Measurements from ENCODE around the gene NDUFB3.
"Not testable (repeated sequence)": the region's sequence is repeated elsewhere in the genome, so short reads cannot be mapped to it uniquely, and the experiment has no call there.

NDUFB3 gene

DNA sequence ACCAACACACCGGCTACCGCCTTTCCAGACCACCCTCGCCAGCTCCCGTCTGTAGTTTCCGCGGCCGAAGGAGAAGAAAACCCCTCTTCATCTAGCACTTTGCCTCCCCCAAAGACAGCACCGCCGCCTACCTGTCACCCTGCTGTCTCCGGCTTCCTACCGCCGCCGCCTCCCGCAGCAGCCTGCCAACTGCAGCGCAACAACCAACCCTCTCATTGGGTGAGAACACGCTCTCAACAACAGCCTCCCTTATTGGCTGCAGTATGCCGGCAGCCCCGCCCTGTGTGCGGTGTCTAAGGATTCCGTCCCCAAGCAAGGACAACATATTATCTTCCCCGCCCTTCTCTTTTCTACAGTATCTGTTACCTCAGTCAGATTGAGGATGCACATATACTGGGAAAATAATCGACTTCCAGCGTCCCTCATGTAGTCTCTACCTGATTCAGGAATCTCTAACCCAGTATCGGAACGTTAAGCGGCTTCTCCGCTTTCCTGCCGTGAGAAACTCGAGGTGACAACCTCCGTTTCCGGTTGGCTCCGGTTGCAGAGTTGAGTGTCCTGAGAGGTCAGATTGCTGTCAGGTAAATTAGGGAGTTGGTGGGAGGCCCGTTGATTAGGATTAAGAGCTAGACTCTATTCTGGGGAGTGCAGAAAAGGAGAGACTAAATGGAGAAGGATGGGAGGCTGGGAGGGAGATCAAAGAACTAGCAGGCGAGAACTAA, at the start of gene NDUFB3, which contains the start of gene HYCC2:
Gene NDUFB3, plus strand, starts transcription at position 523 of the 722 bp plus-strand sequence. CDS start 6,882 bp downstream, outside the sequence.
Gene HYCC2, minus strand, starts transcription at position 193 of the 722 bp plus-strand sequence. CDS start 47,662 bp downstream, outside the sequence.
- peak; percentile 84 for DNase-seq

DNA sequence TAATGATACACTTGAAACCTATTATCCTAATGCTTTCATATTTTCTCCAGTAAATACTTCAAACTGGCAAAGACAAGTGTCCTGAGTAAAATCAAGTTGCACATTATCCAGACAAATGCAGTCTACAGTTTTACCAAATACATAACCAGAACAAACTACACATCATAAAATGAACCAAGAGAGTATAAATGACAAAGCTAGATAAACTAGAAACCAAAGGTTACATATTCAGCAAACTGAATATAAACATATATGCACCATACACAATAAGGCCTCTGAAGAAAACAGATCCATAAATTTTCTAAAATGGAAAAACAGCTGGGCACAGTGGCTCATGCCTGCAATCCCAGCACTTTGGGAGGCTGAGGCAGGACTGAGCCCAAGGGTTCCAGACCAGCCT, 47.3 kb upstream of the NDUFB3 start:
- no peak for DNase-seq

DNA sequence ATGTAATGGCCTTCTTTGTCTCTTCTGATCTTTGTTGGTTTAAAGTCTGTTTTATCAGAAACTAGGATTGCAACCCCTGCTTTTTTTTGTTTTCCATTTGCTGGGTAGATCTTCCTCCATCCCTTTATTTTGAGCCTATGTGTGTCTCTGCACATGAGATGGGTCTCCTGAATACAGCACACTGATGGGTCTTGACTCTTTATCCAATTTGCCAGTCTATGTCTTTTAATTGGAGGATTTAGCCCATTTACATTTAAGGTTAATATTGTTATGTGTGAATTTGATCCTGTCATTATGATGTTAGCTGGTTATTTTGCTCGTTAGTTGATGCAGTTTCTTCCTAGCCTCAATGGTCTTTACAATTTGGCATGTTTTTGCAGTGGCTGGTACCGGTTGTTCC, 37.4 kb upstream of the NDUFB3 start:
- not testable (repeated sequence) for DNase-seq

DNA sequence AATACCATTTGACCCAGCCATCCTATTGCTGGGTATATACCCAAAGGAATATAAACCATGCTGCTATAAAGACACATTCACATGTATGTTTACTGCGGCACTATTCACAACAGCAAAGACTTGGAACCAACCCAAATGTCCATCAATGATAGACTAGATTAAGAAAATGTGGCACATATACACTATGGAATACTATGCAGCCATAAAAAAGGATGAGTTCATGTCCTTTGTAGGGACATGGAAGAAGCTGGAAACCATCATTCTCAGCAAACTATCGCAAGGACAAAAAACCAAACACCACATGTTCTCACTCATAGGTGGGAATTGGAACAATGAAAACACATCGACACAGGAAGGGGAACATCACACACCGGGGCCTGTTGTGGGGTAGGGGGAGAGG, 33.4 kb upstream of the NDUFB3 start:
- DNase-seq = not testable (repeated sequence)

DNA sequence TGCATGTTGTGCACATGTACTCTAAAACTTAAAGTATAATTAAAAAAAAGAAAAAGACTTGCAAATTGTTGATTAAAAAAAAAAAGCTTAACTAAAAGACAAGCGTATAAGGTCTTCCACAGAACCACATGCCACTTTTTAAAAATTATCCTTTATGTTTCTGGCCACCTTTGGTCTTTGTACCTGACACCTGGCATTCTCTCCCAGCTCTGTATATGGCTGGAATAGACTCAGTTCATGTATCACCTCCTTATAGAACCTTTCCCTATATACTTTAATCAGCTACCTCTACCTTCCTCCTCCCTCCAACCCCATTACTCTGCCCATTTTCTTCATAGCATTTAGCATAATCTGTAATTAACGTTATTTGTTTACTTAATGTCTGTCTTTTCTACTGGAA, 32.9 kb upstream of the NDUFB3 start:
- no peak for DNase-seq

DNA sequence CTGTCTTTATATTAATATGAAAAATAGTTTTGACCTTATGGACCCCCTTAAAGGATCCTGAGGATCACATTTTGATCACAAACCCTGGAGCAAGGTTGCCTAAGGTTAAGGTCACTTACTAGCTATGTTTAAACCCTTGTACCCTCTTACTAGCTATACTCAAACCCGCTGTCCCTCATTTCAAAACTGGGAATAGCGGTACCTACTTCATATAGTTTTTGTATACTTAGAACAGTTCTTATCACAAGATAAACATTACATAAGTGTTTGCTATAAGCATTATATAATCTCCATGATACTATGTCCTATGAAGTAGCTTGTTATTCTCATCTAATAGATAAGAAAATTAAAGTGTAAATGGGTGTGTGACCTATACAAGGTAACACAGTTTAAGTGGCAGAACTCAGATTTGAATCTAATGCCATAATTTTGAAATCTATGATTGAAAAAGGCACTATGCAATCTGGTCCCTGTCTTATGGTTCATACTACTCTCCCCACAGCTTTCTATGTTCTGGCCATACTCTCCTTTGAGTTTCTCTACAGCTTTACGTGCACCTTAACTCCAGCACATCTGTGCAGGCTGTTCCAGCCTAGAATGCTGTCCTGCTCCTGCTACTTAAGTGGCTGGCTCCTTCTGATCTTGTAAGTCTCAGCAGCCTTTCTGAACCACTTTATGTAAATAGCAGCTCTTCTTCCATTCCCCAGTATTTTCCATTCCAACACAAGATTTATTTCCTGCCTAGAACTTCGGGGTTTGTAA, 30.8 kb upstream of the NDUFB3 start:
- DNase-seq = no peak

DNA sequence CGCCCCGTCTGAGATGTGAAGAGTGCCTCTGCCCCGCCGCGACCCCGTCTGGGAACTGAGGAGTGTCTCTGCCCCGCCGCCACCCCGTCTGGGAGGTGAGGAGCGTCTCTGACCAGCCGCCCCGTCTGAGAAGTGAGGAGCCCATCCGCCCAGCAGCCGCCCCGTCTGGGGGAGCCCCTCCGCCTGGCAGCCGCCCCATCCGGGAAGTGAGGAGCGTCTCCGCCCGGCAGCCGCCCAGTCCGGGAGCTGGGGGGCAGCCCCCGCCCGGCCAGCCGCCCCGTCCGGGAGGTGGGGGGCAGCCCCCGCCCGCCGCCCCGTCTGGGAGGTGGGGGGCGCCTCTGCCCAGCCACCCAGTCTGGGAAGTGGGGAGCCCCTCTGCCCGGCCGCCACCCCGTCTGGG, 29.4 kb upstream of the NDUFB3 start:
- DNase-seq = not testable (repeated sequence)

DNA sequence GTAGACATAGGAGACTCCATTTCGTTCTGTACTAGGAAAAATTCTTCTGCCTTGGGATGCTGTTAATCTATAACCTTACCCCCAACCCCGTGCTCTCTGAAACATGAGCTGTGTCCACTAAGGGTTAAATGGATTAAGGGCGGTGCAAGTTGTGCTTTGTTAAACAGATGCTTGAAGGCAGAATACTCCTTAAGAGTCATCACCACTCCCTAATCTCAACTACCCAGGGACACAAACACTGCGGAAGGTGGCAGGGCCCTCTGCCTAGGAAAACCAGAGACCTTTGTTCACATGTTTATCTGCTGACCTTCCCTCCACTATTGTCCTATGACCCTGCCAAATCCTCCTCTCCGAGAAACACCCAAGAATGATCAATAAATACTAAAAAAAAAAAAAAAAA, 28.8 kb upstream of the NDUFB3 start:
- not testable (repeated sequence) for DNase-seq

DNA sequence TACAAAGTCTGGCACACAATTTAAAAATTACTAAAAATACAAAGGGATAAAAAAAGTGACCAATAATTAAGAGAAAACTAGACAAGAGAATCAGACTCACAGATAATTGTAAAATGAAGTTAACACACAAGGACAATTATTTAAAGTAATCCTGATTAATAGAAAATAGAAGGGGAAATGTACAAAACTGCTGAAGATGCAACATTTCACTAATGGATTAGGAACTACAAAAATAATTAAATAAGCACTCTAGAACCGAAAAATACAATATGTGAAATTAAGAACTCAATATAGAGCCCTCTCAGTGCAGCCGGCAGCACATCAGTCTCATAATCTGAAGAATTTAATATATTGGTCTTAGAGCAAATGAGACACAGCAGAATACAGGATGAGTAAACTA, 24.9 kb upstream of the NDUFB3 start:
- DNase-seq = no peak

DNA sequence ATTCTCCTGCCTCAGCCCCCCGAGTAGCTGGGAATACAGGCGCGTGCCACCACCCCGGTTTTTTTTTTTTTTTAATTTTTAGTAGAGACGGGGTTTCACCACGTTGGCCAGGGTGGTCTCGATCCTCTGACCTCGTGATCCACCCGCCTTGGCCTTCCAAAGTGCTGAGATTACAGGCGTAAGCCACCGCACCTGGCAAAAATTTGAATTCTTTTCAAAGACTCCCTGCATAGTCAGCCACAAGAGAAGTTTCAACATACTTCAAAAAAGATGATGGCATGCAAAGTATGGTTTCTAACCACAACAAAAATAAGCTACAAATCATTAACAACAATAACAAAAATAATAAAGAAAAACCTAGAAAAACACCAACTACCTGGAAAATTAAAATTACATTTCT, 22.3 kb upstream of the NDUFB3 start:
- DNase-seq = no peak

DNA sequence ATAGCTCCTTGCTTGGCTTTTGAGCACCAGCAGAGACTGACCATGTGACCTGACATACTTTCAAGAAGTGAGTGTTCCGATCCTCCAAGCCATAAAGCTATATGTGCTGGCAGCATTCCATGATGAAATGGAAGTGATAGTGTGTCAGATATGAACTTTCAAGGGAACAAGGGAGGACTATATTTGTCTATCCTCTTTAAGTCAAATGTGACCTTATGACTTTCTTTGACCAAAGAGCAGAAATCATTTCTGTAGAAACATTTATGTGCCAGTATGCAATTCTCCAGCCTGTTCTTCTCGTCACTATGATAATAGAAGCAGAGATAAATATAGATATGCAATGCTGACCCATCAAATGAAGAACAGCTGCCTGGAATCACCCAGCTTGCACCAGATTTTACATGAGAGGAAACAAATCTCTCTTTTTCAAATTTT, 14.7 kb upstream of the NDUFB3 start:
- no peak for DNase-seq

DNA sequence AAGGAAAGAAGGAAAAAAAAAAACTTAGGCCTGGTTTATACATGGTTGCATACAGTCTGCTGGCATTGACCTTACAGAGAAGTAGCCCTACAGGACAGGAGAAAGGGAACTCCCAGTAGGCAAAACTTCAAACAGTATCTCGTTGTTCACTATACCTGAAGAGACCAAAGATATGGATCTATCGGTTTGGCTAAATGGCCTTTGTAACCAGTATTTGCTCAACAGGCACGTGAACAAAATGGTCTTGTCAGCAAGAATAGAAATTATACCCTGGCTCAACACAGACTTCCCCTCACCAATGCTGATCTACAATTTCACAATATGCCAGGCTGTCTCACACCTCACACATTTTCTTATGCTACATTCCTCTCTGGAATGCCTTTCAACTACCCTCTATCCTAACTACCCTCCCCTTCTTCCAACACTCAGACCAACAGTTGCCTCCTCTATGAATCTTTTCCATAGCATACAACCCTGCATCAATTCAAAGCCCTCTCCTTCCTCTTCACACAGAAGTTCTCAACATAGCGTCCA, 14.0 kb upstream of the NDUFB3 start:
- no peak for DNase-seq

DNA sequence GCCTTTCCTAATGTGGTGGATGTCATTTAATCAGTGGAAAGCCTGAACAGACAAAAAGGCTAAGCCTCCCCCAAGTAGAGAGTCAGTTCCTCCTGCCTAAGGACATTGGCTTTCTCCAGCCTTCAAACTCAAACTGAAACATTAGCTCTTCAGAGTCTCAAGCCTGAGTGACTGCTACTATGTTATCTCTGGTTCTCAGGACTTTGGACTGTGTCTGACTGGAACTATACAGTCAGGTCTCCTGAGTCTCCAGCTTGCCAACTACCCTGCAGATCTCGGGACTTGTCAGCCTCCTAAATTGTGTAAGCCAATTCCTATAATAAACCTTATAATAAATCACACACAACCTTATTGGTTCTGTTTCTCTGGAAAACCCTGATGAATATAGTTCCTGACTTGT, 12.9 kb upstream of the NDUFB3 start:
- DNase-seq = no peak

DNA sequence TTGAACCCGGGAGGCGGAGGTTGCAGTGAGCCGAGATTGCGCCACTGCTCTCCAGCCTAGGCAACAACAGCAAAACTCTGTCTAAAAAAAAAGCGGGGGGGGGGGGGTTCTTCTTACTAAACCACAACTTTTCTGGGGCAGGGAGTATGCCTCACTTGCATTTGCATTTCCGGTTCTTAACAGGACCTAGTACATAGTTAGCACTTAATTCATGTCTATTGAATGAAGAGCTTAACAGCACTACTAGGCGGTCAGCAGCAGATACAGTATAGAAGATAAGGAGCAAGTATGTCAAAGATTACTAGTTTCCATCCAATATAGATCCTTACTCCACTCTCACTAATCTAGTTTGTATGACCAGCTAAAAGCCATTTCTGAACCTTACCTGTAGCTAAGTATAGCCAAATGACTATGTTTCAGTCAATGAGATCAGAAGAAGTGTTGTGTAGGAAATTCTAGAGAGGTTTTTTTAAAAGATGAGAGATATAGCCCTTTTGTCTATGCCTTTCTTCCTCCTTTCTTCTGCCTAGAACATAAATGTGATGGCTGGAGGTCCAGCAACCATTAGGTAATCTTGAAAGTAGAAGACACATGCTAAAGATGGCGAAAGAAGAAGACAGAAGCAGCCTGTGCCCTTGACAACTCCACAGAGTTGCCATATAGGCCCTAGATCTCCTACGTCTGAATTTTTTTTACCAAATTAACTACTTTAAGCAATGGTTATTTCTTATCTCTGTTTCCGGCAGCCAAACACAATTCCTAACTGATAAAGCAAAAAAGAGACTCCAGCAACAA, 11.6 kb upstream of the NDUFB3 start:
- DNase-seq = no peak

DNA sequence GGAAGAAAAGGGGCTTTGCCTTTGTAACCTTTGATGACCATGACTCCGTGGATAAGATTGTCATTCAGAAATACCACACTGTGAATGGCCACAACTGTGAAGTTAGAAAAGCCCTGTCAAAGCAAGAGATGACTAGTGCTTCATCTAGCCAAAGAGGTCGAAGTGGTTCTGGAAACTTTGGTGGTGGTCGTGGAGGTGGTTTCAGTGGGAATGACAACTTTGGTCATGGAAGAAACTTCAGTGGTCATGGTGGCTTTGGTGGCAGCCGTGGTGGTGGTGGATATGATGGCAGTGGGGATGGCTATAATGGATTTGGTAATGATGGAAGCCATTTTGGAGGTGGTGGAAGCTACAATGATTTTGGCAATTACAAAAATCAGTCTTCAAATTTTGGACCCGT, 8.3 kb upstream of the NDUFB3 start:
- not testable (repeated sequence) for DNase-seq

DNA sequence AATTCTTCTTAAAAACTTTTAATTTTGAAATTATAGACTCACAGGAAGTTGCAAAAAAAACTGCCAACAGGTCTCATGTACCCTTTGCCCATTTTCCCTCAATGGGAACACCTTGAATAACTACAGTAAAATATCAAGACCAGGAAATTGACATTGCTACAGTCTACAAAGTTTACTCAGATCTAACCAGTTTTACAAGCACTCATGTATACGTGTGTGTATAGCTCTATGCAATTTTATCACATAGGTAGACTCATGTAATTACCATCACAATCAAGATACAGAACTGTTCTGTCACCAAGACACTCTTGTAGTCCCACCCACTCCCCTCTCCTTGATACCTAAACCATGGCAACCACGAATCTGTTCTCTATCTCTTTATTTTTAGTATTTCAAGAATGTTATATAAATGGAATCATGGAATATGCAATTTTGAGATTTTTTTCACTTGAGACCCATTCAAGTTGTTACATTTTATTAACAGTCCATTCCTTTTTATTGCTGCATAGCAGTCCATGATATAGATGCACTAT, 6.9 kb upstream of the NDUFB3 start:
- no peak for DNase-seq

DNA sequence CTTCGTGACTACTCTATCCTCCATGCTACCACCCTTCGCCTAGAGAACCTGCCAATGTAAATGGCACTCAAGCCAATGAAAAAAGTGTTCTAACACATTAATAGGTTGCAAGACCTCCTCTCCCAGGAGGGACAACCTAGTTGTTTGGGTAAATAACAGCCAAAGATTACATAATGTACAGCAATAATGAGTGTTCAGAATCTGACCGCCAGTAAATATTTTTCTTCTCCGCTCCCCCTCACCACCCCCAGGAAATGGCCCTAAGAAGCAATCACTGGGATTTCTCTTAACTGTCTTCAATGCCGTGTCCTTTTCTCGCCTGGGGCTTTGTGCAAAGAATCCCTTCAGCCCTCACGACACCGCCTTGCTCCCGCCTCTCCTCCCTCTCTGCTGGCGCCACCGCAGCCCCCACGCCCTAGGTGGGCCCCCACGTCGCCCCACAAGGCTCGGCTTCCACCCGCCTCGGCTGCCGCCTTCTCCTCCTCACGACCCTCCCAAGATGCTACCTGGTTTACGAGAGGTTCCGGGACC, 788 bp upstream of the NDUFB3 start:
- no peak for DNase-seq

DNA sequence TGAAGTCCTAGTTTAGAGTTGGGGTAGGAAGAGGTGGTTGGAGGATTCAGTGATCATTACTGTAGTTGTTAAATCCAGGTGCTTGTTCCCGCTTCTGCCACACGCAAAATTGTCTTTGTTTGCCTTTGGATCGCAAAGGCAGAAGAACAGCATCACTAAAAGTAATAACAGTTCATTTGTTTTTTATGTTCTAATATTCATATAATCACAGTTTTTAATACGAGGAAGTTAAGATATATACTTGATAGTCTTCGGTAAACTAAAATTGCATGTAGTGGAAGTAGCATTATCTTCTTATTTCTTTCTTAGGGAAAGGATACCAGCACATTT, 365 bp downstream of the NDUFB3 start:
- no peak for DNase-seq

DNA sequence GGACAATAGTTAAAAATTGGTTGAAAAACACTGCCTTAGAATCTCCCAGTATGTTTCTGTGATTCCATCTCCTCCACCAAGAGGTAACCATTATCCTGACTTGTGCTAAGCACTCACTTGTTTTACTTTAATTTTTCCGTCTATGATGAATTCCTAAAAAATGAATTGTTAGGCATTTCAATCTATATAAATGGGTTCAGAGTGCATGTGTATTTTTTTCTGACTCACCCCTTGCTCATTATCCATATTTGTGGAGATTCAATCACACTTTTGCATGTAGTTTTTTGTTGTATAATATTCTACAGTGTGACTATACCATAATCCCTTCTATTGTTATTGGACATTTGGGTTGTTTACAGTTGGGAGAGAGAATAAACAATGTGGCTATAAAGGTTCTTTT, 1.3 kb downstream of the NDUFB3 start:
- DNase-seq = no peak

DNA sequence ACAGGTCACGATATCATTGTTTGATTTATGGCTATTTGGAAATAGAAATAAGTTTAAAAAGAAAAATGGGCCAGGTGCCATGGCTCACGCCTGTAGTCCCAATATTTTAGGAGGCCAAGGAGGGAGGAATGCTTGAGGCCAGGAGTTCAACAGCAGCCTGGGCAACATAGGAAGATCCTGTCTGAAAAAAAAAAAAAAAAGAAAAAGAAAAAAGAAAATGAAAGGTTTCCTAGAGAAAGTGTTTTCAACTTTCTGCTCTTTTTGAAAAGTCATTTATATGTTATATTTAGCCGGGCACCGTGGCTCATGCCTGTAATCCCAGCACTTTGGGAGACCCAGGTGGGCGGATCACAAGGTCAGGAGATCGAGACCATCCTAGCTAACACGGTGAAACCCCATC, 3.2 kb downstream of the NDUFB3 start:
- DNase-seq = no peak

DNA sequence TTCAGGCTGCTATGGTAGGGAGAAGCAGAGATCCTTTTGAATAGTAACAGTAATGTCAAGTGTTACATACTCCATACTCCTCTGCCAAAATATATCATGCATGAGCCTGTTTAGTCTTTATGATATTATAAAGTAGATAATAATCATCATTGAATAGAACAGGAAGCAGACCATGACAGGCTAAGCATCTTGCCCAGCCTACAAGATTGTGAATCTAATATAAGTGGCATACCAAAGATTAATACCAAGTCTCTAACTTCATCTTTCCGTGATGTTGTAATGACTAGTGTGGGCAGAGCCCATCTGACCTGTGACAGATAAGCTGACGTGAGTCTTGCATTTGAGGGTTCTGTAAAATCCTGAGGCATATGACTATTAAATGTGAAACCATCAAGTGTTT, 13.1 kb downstream of the NDUFB3 start:
- DNase-seq = no peak

DNA sequence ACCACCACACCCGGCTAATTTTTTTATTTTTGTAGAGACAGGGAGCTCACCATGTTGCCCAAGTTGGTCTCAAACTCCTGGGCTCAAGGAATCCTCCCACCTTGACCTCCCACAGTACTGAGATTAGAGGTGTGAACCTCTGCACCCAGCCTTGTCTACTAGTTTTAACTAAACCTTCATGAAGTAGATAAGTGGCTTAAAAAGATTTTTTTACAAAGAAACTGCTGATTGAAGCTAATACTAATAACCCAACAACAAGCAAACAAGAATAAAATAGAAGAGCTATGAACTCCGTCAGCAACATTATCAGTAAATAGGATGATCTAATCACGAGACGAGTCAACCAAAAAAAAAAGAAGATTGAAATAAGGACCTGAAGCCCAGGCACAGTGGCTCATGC, 18.8 kb downstream of the NDUFB3 start:
- DNase-seq = no peak

DNA sequence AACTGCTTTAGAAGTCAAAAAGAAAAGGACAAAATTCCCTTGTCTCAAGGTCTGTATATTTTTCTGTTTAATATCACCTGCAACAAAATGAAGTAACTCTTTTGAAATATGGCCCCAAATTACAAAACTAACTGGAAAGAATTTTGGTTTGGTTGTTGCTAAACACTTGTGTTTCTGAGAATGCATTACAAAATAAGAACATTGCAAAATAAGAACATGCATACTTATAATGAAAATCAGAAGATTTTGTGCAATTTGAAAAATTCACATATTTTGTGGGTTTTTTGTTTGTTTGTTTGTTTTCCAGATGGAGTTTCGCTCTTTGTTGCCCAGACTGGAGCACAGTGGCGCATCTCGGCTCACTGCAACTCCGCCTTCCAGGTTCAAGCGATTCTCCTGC, 21.8 kb downstream of the NDUFB3 start:
- no peak for DNase-seq

All from T1000 (cell line).